ENCODE measurements around the gene TRPT1. TPM values are rescaled to one million over a fixed set of nuclear protein-coding genes. Genes with fewer than 3 reads are reported as not detected.

The TRPT1 gene
- total and polyA plus RNA-seq, 9 of the 15 experiments (the other 6 are each of a cell fraction or from before 2014, with no cell fraction given), result 4.6 to 41.7 (median 23.1) TPM

GRCh38 chr11:64210301-64211020, 15.5 kb downstream of the TRPT1 start (continued):
- TF ChIP-seq ZFP30 (CRISPR knock-in tag; IDR thresholded peaks at IDR 0.05; ENCODE audit: borderline replicate concordance) (no peak), KDM4B (IDR thresholded peaks at IDR 0.05; ENCODE audit: borderline replicate concordance in 2 of 2, low read depth in 1 of 2) (no peak), BRF2 (IDR thresholded peaks at IDR 0.05; ENCODE audit: borderline replicate concordance, insufficient read depth, insufficient read length) (no peak), ZNF316 (IDR thresholded peaks at IDR 0.05) (no peak), GMEB1 (CRISPR knock-in tag; IDR thresholded peaks at IDR 0.05) (no peak), POLR2A (conservative IDR thresholded peaks at IDR 0.05) (peak; percentile 49; the same call in 1 of the 2 replicates), MITF (IDR thresholded peaks at IDR 0.05) (no peak), ESRRA (IDR thresholded peaks at IDR 0.05; ENCODE audit: borderline replicate concordance, low read depth) (no peak), SUPT5H (IDR thresholded peaks at IDR 0.05) (0 out of 2 replicates have a peak, but pooled peaks have one; percentile 42), RAD21 (CRISPR knock-in tag; conservative IDR thresholded peaks at IDR 0.05 in 1 of 2, IDR thresholded peaks at IDR 0.05 in 1 of 2) (no peak), HLTF (IDR thresholded peaks at IDR 0.05) (no peak), ATF3 (IDR thresholded peaks at IDR 0.05) (no peak), ATF3 (CRISPR knock-in tag; conservative IDR thresholded peaks at IDR 0.05) (no peak), PHTF2 (CRISPR knock-in tag; IDR thresholded peaks at IDR 0.05) (no peak), DLX4 (CRISPR knock-in tag; IDR thresholded peaks at IDR 0.05) (no peak), PHF20 (IDR thresholded peaks at IDR 0.05; ENCODE audit: partially characterized antibody) (no peak), ZKSCAN1 (IDR thresholded peaks at IDR 0.05; ENCODE audit: low read depth, low read length) (no peak), TBL1XR1 (IDR thresholded peaks at IDR 0.05; ENCODE audit: low read length in 2 of 2) (no peak), POLR2G (IDR thresholded peaks at IDR 0.05; ENCODE audit: low read depth, low read length) (peak; percentile 69), ARNT (IDR thresholded peaks at IDR 0.05) (no peak), CBX1 (IDR thresholded peaks at IDR 0.05; ENCODE audit: low read depth) (no peak), PHB (CRISPR knock-in tag; IDR thresholded peaks at IDR 0.05) (no peak)
